WTC11 (cell line): ENCODE measurements around the gene PCTP. TPM values are rescaled to one million over a fixed set of nuclear protein-coding genes. Genes with fewer than 3 reads are reported as not detected.

ENCODE experiments used
- ATAC-seq: fragments of 200-7000 bp; cut with Tn5 transposase; 2 replicates; pipeline ENCODE4 v1.10.0; 2021; ENCODE audit warnings: mild to moderate bottlenecking, moderate library complexity
- CTCF ChIA-PET: fragments of 300-600 bp; sonication (Branson Sonifier 250); formaldehyde crosslinking; loops from one replicate; lab custom pipeline; 2021; ENCODE audit warnings: antibody characterized with exemption; lab: Charles Lee
- POLR2A ChIA-PET: fragments of 350-600 bp; sonication (Branson Sonifier 250); formaldehyde crosslinking; loops from one replicate; lab custom pipeline; 2021; ENCODE audit warnings: antibody characterized with exemption; lab: Charles Lee
- DNase-seq: peaks from one replicate; pipeline ENCODE4 v3.0.0; 2021; ENCODE audit warnings: low spot score
- H3K27ac Mint-ChIP-seq: 2 replicates; pipeline ENCODE4 v1.8.0; 2021; ENCODE audit warnings: mixed read lengths
- H3K27me3 Mint-ChIP-seq: 2 replicates; pipeline ENCODE4 v1.8.0; 2021; ENCODE audit warnings: low read depth, mild to moderate bottlenecking, moderate library complexity, mixed read lengths
- H3K36me3 Mint-ChIP-seq: 2 replicates; pipeline ENCODE4 v1.8.0; 2021; ENCODE audit warnings: mixed read lengths
- H3K4me1 Mint-ChIP-seq: 2 replicates; pipeline ENCODE4 v1.8.0; 2022; ENCODE audit warnings: mixed read lengths
- H3K4me3 Mint-ChIP-seq: 2 replicates; pipeline ENCODE4 v1.8.0; 2021; ENCODE audit warnings: mild to moderate bottlenecking, moderate library complexity, mixed read lengths
- H3K9me3 Mint-ChIP-seq: 2 replicates; pipeline ENCODE4 v1.8.0; 2021; ENCODE audit warnings: mixed read lengths
- CBFB ChIP-seq: sonication (generic); formaldehyde crosslinking; IDR thresholded peaks from 2 replicates; pipeline ENCODE4 v1.8.1; 2022; ENCODE audit warnings: mild to moderate bottlenecking, low read depth, missing genetic modification reagents
- CTCF ChIP-seq: fragments of 200-600 bp; IDR thresholded peaks from 2 replicates; pipeline ENCODE4 v1.8.0; 2022; ENCODE audit warnings: antibody characterized with exemption
- ESRRA ChIP-seq: sonication (generic); formaldehyde crosslinking; IDR thresholded peaks from 2 replicates; pipeline ENCODE4 v1.8.1; 2022; ENCODE audit warnings: mild to moderate bottlenecking, missing genetic modification reagents, borderline replicate concordance
- GTF2I ChIP-seq: fragments of 250-450 bp; sonication (Bioruptor Pico); conservative IDR thresholded peaks from 2 replicates; pipeline ENCODE4 v1.4.0; 2021; ENCODE audit warnings: mild to moderate bottlenecking
- MYBL2 ChIP-seq: sonication (generic); formaldehyde crosslinking; IDR thresholded peaks from 2 replicates; pipeline ENCODE4 v1.8.1; 2023; ENCODE audit warnings: mild to moderate bottlenecking, moderate library complexity, missing genetic modification reagents
- NFATC4 ChIP-seq: fragments of 250-450 bp; sonication (Bioruptor Pico); IDR thresholded peaks from 2 replicates; pipeline ENCODE4 v1.9.0; 2021; ENCODE audit warnings: mild to moderate bottlenecking
- NR3C1 ChIP-seq: sonication (generic); formaldehyde crosslinking; conservative IDR thresholded peaks from 2 replicates; pipeline ENCODE4 v1.8.1; 2023; ENCODE audit warnings: low read depth, mild to moderate bottlenecking, missing genetic modification reagents
- PRRX2 ChIP-seq: fragments of 250-450 bp; sonication (Bioruptor Pico); IDR thresholded peaks from 2 replicates; pipeline ENCODE4 v1.8.0; 2021; ENCODE audit warnings: mild to moderate bottlenecking
- TCF7 ChIP-seq: sonication (generic); formaldehyde crosslinking; IDR thresholded peaks from 2 replicates; pipeline ENCODE4 v1.8.0; 2022; ENCODE audit warnings: mild to moderate bottlenecking, low read depth, missing genetic modification reagents, moderate library complexity
- TEAD1 ChIP-seq: sonication (generic); formaldehyde crosslinking; IDR thresholded peaks from 2 replicates; pipeline ENCODE4 v1.8.0; 2022; ENCODE audit warnings: mild to moderate bottlenecking, missing genetic modification reagents
- TP53 ChIP-seq: sonication (generic); formaldehyde crosslinking; IDR thresholded peaks from 2 replicates; pipeline ENCODE4 v1.8.1; 2023; ENCODE audit warnings: mild to moderate bottlenecking, missing genetic modification reagents
- ZNF219 ChIP-seq: sonication (generic); formaldehyde crosslinking; IDR thresholded peaks from 2 replicates; pipeline ENCODE4 v1.8.0; 2023; ENCODE audit warnings: missing genetic modification reagents, mild to moderate bottlenecking, borderline replicate concordance
- ZNF232 ChIP-seq: sonication (generic); formaldehyde crosslinking; IDR thresholded peaks from 2 replicates; pipeline ENCODE4 v1.8.0; 2022; ENCODE audit warnings: mild to moderate bottlenecking, missing genetic modification reagents
- ZNF396 ChIP-seq: fragments of 250-450 bp; sonication (Bioruptor Pico); IDR thresholded peaks from 2 replicates; pipeline ENCODE4 v1.8.0; 2021; ENCODE audit warnings: mild to moderate bottlenecking, moderate library complexity, borderline replicate concordance
- ZNF423 ChIP-seq: fragments of 250-450 bp; sonication (Bioruptor Pico); IDR thresholded peaks from 2 replicates; pipeline ENCODE4 v2.1.2; 2022; ENCODE audit warnings: mild to moderate bottlenecking, moderate library complexity
- total RNA-seq: library from RNA; stranded (reverse); gene quantifications from 3 replicates; pipeline ENCODE4 v1.2.3, GENCODE V29; 2021
- TF ChIP-seq, protein P1 (sequence below): sonication (generic); formaldehyde crosslinking; conservative IDR thresholded peaks from 2 replicates; pipeline ENCODE4 v1.8.1; 2023; ENCODE audit warnings: mild to moderate bottlenecking, low read depth, missing genetic modification reagents, moderate library complexity
- TF ChIP-seq, protein P2 (sequence below): fragments of 250-450 bp; sonication (Bioruptor Pico); IDR thresholded peaks from 2 replicates; pipeline ENCODE4 v1.9.0; 2021; ENCODE audit warnings: moderate library complexity, mild to moderate bottlenecking, inconsistent platforms, borderline replicate concordance
- TF ChIP-seq, protein P3 (sequence below): sonication (generic); formaldehyde crosslinking; IDR thresholded peaks from 2 replicates; pipeline ENCODE4 v1.8.0; 2022; ENCODE audit warnings: mild to moderate bottlenecking, missing genetic modification reagents
- TF ChIP-seq, protein P4 (sequence below): sonication (generic); formaldehyde crosslinking; IDR thresholded peaks from 2 replicates; pipeline ENCODE4 v1.8.0; 2023; ENCODE audit warnings: missing genetic modification reagents

Gene PCTP
- total RNA-seq, 1 experiment from 2014 or later = 10.3 TPM

DNA sequence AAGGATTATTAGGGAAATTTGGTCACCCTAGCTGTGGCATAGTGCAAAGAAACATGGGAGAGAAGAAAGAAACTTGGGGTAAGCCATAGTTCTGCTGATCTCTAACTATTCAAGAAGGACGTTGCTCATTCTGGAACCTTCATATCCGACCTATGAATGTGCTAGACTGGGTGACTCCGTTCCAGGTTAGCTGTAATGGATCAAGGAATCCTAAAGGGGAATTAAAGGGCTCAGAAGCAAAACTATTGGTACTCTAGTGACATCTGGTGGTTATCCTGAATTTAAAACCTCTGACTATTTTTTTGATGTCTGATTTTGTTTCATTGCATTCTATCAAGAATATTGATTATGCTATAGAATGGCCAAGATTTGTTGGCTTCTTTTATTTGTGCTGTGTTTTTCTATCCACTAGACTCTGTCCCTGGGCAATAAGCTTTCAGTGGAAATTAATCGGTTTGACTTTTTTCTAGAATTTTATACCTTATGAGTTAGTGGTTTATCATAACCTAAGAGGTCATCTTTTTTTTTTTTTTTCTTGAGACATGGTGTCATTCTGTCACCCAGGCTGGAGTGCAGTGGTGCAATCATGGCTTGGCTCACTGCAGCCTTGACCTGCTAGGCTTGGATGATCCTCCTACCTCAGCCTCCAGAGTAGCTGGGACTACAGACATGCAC is 19.5 kb downstream of the PCTP start:
- no peaks in the 10 kb centered on the region for H3K9me3 Mint-ChIP-seq
- TF ChIP-seq, protein P1, sequence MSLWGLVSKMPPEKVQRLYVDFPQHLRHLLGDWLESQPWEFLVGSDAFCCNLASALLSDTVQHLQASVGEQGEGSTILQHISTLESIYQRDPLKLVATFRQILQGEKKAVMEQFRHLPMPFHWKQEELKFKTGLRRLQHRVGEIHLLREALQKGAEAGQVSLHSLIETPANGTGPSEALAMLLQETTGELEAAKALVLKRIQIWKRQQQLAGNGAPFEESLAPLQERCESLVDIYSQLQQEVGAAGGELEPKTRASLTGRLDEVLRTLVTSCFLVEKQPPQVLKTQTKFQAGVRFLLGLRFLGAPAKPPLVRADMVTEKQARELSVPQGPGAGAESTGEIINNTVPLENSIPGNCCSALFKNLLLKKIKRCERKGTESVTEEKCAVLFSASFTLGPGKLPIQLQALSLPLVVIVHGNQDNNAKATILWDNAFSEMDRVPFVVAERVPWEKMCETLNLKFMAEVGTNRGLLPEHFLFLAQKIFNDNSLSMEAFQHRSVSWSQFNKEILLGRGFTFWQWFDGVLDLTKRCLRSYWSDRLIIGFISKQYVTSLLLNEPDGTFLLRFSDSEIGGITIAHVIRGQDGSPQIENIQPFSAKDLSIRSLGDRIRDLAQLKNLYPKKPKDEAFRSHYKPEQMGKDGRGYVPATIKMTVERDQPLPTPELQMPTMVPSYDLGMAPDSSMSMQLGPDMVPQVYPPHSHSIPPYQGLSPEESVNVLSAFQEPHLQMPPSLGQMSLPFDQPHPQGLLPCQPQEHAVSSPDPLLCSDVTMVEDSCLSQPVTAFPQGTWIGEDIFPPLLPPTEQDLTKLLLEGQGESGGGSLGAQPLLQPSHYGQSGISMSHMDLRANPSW = no peak
- TF ChIP-seq TEAD1 = no peak
- no peaks in the 10 kb centered on the region; the same call in 1 of the 2 replicates for H3K36me3 Mint-ChIP-seq
- H3K27me3 Mint-ChIP-seq = no peaks in the 10 kb centered on the region
- H3K4me3 Mint-ChIP-seq = no peak overlapping the region
- DNase-seq (no peak), ATAC-seq (peak; percentile 77)
- ChIA-PET POLR2A (no interaction called here), CTCF (interaction anchor here (0.6 to 3.4 kb wide), 14 partner anchors 8 to 330 kb away, joined by 3 to 21 read pairs (median 4); partner anchors contain the start of gene PCTP)
- no peak overlapping the region for H3K27ac Mint-ChIP-seq
- H3K4me1 Mint-ChIP-seq = peaks cover 4% of the 10 kb centered on the region; the same call in 1 of the 2 replicates

DNA sequence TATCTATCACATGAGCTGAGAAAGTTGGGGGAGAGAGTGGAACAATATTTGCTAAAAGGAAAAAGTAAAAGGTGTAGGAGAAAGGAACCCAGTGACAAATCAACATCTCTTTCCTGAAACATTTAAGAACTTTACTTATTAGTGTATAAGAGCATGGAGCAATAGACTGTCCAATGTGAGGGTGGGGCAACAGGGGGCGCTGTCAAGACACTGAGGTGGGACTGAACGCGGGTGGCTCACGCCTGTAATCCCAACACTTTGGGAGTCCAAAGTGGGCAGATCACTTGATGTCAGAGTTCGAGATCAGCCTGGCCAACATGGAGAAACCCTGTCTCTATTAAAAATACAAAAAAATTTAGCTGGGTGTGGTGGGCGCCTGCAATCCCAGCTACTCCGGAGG is 21.2 kb downstream of the PCTP start:
- Mint-ChIP-seq H3K36me3 (peaks cover 7% of the 10 kb centered on the region; the same call in 1 of the 2 replicates), H3K4me3 (no peak overlapping the region), H3K27ac (no peak overlapping the region), H3K27me3 (no peaks in the 10 kb centered on the region), H3K9me3 (no peaks in the 10 kb centered on the region), H3K4me1 (peaks cover 4% of the 10 kb centered on the region; the same call in 1 of the 2 replicates)
- TF ChIP-seq PRRX2 (CRISPR knock-in tag) = no peak
- TF ChIP-seq, protein P2, sequence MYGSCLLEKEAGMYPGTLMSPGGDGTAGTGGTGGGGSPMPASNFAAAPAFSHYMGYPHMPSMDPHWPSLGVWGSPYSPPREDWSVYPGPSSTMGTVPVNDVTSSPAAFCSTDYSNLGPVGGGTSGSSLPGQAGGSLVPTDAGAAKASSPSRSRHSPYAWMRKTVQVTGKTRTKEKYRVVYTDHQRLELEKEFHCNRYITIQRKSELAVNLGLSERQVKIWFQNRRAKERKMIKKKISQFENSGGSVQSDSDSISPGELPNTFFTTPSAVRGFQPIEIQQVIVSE (CRISPR knock-in tag) = no peak
- TF ChIP-seq MYBL2 = no peak
- no peak for TF ChIP-seq ESRRA
- no peak for TF ChIP-seq ZNF396 (CRISPR knock-in tag)
- no peak for TF ChIP-seq CBFB (CRISPR knock-in tag)
- no peak for TF ChIP-seq NR3C1 (CRISPR knock-in tag)
- TF ChIP-seq, protein P1 = no peak
- TF ChIP-seq, protein P3, sequence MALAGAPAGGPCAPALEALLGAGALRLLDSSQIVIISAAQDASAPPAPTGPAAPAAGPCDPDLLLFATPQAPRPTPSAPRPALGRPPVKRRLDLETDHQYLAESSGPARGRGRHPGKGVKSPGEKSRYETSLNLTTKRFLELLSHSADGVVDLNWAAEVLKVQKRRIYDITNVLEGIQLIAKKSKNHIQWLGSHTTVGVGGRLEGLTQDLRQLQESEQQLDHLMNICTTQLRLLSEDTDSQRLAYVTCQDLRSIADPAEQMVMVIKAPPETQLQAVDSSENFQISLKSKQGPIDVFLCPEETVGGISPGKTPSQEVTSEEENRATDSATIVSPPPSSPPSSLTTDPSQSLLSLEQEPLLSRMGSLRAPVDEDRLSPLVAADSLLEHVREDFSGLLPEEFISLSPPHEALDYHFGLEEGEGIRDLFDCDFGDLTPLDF (CRISPR knock-in tag) = no peak
- POLR2A ChIA-PET = no interaction called here
- CTCF ChIA-PET = interaction anchor here (0.7 to 1.6 kb wide), 3 partner anchors 170 to 246 kb away, joined by 3 to 5 read pairs (median 4); no protein-coding TSS in a partner anchor
- DNase-seq (no peak), ATAC-seq (no peak)

GRCh38 chr17:55773671-55774070 is 22.8 kb downstream of the PCTP start:
- Mint-ChIP-seq H3K27me3 (no peaks in the 10 kb centered on the region), H3K36me3 (peaks cover 7% of the 10 kb centered on the region; the same call in 1 of the 2 replicates), H3K27ac (no peak overlapping the region), H3K4me1 (peaks cover 8% of the 10 kb centered on the region), H3K4me3 (no peak overlapping the region), H3K9me3 (no peaks in the 10 kb centered on the region)
- DNase-seq = no peak
- no peak for ATAC-seq
- POLR2A ChIA-PET = interaction anchor here (0.5 kb wide), 1 partner anchor 835 kb away, joined by 3 read pairs; no protein-coding TSS in a partner anchor
- CTCF ChIA-PET = interaction anchor here (1.0 to 1.6 kb wide), 2 partner anchors 248 to 259 kb away, joined by 4 to 5 read pairs; no protein-coding TSS in a partner anchor
- no peak for TF ChIP-seq TCF7
- no peak for TF ChIP-seq ZNF423 (CRISPR knock-in tag)
- TF ChIP-seq, protein P4, sequence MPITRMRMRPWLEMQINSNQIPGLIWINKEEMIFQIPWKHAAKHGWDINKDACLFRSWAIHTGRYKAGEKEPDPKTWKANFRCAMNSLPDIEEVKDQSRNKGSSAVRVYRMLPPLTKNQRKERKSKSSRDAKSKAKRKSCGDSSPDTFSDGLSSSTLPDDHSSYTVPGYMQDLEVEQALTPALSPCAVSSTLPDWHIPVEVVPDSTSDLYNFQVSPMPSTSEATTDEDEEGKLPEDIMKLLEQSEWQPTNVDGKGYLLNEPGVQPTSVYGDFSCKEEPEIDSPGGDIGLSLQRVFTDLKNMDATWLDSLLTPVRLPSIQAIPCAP (CRISPR knock-in tag) = no peak
- no peak for TF ChIP-seq TEAD1
- no peak for TF ChIP-seq TP53 (CRISPR knock-in tag)
- no peak for TF ChIP-seq CTCF
- TF ChIP-seq ZNF232 (CRISPR knock-in tag) = no peak
- no peak for TF ChIP-seq ZNF219 (CRISPR knock-in tag)
- TF ChIP-seq GTF2I (CRISPR knock-in tag) = no peak
- TF ChIP-seq NFATC4 (CRISPR knock-in tag) = no peak
